HG03521 (cell line): ENCODE results near the gene RAP1GDS1.
"Not testable (repeated sequence)": the region's sequence is repeated elsewhere in the genome, so short reads cannot be mapped to it uniquely, and the experiment has no call there.

ENCODE experiments used
- ATAC-seq: cut with Tn5 transposase; IDR thresholded peaks from one replicate; pipeline ENCODE4 v1.9.1; 2021; ENCODE audit warnings: mild to moderate bottlenecking, moderate library complexity; ENCODE audit not compliant: unreplicated experiment

Gene RAP1GDS1

DNA sequence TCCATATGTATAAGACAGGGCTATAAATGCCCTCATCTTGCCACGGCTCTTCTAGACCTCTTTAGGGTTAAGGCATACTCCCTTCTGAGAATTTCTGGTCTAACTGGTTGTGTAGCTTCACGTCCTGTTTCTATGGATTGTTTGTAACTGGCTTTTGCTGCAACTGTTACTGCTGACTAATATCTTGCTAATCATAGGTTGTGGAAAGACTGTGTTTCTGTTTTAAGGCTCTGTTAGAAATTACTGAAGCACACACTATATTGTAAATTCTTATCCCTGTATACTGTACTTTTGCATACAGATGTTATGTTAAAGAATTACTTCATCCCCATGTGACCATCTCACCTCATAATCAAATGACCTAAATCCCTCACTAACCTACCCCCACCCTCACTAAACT lies 218.4 kb downstream of the RAP1GDS1 start:
- not testable (repeated sequence) for ATAC-seq

DNA sequence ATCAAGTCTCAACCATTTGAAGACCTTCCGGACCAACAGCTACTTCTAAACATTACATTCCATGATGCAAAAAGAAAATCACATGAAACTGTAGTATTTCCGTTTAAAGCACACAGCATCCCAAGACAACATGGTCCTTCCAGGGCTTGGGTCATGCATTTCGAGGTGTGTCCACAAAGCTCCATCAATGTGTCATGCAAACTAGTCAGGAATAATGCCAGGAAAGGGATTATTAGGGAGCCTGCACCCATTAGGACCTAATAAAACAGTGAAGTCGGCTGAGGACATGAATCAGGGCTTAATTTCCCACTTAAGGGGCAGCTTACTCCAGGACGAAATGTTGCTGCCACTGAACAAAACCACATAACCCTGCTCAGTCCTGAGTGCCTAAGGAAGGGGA lies 219.4 kb downstream of the RAP1GDS1 start:
- no peak for ATAC-seq

GRCh38 chr4:98481167-98481566 lies 220.0 kb downstream of the RAP1GDS1 start:
- no peak for ATAC-seq

GRCh38 chr4:98482503-98482846 lies 221.3 kb downstream of the RAP1GDS1 start:
- ATAC-seq = peak; percentile 10

DNA sequence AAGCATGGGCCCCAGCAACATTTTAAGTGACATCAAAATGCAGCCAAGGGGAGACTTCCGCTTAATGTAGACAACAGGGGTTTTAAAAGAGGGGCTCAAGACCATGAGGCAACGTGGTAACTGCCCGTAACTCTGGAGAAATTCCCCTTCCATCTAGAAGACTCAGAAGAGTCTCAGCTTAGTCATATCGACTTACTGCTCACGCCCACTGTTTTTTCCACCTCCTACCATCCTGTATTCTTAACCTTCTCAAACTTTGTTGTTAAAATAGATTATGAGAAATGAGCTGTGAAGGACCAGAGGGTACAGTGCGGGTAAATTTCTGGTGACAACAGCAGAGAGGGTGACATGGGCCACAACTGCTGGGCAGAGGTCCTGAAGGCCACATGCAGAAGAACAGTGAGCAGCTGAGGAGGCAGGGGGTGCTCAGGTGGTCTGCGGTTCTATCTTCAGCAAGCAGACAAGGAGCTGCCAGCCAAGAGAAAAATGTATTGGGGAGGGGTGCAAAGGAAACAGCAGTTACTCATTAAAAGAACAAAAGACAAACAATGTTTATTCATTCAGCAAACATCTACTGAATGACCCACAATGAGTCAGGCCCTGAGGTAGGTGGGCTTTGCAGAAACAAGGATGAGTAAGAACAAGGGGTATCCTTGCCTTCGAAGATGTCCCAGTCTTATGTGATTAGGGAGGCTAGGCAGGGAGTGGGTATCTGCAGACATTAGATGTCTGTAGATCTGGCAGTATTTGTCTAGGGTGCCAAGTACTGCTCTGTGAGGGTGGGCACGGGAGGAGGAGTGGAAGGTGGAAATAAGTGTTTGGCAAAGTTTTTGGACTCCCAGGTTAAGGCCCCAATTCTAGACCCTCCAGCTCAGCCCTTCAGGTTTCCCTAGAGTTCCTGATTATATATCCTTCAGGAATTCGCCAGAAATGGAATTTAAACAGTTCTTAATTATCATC lies 221.9 kb downstream of the RAP1GDS1 start:
- ATAC-seq = peak; percentile 87

- ATAC-seq = no peak
These were observed 222.8 kb downstream of the RAP1GDS1 start for GRCh38 chr4:98484031-98484430.

DNA sequence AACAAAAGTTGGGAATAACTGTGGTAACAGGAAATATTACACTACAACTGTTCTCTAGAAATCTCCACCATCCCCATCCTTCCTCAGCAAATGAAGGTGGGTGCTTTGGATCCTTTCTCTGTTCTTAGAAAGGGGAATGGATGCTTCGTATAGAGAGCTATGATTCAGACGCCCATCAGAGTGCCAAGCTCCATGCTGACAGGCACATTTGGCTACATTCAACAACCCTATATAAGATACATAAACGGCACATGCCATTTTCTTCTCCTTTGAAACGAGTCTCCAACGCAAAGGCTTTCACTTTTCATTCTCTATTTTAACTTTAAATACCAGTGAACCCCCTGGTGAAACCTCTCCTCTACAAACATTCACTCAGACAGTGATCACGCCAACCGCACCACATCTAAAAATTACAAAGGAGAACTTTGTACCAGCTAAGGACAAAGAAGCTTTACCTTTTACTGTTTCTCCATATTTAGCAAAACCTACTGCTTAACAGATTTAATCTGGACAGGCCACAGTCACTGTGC lies 224.7 kb downstream of the RAP1GDS1 start:
- no peak for ATAC-seq

GRCh38 chr4:98490251-98490650 lies 229.1 kb downstream of the RAP1GDS1 start:
- no peak for ATAC-seq

DNA sequence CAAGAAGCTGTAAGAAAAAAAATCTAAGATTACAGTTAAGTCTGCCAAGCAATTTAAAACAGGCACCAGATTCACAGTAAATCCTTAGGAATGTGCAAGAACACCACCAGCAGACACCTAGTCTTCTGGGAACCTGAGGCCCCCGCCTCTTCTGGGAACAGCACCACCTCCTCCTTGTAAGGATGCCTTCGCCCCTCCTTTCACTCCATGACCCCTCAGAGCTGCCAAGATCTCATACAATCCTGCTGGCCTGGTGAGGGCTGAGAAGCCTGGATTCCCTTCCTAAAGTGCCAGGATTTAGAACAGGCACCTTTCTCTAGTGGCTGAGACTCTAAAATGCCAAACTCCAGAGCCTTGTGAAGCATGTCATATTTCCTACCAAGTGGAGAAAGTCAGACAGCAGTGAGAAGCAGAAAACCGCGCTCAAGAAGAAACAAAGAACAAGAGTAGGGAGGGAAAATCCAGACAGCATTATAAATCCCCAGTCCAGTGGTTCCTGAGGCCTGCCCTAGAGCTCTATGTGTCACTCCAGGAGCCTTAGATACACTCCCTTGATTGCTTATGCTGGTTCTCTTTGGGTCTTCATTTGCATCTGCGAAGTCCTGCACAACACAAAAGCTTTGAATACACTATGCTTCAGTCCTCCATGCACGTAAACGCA lies 230.8 kb downstream of the RAP1GDS1 start:
- no peak for ATAC-seq

- ATAC-seq = peak; percentile 59
These were observed 232.1 kb downstream of the RAP1GDS1 start for GRCh38 chr4:98493296-98493695.
